ENCODE results near the gene EBLN2.

EBLN2 gene

DNA sequence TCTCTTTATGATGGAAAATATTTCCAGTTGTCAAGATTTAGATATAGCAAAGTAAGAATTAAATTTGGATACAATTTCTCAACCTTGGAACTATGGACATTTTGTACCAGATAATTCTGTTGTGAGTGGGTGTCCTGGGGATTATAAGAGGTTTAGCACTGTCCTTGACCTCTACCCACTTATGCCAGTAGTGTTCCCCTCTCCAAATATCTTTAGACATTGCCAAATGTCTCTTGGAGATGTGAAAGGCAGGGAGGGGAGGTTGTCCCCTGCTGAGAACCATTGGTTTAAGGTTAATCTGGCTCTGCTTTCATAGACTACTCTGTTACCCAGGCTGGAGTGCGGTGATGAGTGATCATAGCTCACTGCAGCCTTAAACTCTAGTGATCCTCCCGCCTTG, at the start of gene EBLN2:
TSS of gene EBLN2 (plus strand) at position 244 of the 400 bp plus-strand sequence. CDS start 423 bp downstream, outside the sequence.
- DNase-seq (ENCODE audit: low read depth in 2 of 2) = no peak

DNA sequence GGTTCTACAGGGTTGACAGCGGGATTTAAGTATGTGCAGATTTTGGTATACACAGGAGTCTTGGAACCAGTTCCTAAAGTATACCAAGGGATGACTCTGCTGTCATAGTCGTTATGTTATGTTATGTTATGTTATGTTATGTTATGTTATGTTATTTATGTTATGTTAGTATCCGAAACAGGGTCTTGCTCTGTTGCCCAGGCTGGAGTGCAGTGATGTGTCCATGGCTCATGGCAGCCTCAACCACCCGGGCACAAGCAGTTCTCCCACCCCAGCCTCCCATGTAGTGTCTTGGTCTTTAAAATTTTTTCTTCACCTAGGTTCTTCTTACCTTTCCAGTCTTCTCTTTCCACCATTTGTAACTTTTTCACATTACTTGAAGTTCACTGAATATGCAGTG, 43.2 kb upstream of the EBLN2 start:
- no peak for DNase-seq (ENCODE audit: low read depth in 2 of 2)

DNA sequence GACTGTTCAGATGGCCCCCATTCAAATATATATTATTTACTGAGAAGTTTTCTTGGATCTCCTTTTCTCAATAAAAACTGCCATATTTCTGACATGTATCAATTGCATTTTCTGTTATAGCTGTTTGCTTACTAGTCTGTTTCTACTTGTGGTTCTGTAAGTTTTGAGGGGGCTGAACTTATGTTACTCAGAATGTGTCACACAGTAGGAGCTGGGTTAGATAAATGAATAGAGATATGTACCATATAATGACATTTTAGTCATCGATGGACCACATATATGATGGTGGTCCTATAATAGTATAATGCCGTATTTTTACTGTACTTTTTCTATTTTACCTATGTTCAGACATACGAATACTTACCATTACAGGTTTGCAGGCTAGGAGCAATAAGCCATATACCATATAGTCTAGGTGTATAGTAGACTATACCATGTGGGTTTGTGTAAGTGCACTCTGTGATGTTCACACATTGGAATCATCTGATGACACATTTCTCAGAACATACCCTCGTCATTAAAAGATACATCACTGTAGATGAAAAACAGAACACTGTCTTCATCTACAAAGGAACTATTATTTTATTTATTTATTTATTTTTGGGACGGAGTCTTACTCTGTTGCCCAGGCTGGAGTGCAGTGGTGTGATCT, 42.5 kb upstream of the EBLN2 start:
- DNase-seq (ENCODE audit: low read depth in 2 of 2) = no peak

DNA sequence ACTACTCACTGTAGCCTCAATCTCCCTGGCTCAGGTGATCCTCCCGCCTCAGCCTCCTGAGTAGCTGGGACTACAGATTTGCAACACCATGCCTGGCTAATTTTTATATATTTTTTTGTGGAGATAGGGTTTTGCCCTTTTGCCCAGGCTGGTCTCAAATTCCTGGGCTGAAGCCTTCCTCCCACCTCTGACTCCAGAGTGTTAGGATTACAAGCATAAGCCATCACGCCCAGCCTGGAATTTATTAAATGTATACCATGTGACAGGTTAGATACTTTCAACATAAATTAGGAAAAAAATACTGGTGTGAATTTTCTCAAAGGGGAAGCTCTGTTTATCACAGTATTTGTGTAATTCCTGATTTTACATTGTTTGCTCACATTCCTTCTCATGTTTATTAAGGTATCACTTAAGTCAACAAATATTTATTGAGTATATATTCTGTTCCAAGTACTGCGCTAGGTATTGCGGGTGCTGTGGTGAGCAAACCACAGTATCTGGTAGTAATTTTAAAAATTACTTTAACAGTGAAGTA, 40.1 kb upstream of the EBLN2 start:
- DNase-seq (ENCODE audit: low read depth in 2 of 2) = no peak

DNA sequence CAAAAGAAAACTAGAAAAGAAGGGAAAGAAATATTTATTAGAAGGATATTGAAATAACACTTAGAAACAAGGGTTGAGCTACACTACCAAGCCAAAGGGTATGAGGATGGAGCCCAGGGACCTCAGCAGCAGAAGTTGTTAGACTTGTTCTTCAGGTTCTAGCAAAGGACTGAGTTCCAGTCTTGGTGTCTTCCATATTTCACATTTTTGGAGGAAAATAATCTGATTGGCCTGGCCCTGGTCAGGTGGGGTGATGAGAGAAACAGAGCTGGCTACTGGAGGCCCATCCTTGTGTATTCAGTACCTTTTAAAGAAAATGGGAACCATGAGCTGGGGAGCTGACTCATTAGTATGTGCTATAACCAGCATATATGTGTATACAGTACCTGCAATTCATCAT, 36.6 kb upstream of the EBLN2 start:
- DNase-seq (ENCODE audit: low read depth in 2 of 2) = no peak

DNA sequence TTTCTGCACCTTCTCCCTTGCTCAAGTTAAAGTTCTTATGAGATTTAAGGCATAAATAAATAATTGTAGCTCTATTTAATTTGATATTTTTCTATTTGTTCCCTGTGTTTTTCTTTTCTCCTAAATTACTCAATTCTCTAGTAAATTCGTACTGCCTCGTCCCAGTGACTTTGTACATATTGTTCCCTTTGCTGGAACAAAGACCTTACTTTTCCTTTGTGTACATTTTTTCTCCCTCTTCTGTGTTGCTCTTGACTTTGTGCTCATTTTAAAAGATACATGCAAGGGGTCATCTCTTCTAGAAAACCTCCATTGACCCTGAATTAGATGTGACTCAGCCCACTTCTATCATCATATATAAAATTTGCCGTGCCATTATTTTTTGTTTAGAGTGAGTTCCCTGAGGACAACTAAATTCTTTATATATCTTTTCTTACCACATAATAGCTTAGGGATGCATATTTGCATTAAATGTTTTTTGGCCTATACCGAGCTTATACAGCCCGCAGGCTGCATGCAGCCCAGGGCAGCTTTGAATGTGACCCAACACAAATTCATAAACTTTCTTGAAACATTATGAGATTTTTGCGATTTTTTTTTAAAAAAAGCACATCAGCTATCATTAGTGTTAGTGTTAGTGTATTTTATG, 35.2 kb upstream of the EBLN2 start:
- DNase-seq (ENCODE audit: low read depth in 2 of 2) = no peak

DNA sequence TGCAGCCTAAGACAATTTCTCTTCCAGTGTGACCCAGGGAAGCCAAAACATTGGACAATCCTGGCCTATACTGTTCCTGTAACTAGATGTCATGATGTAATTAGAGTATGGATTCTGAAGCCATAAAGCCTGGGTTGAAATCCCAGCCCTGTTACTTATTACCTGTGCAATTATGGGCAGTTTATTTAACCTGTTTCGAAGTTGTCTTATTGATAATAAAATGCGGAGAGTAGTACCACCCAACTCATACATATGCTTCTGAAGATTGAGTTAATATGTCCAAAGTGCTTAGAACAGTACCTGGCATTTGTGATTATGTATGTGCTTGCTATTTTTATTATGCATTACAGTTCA, 34.7 kb upstream of the EBLN2 start:
- no peak for DNase-seq (ENCODE audit: low read depth in 2 of 2)

DNA sequence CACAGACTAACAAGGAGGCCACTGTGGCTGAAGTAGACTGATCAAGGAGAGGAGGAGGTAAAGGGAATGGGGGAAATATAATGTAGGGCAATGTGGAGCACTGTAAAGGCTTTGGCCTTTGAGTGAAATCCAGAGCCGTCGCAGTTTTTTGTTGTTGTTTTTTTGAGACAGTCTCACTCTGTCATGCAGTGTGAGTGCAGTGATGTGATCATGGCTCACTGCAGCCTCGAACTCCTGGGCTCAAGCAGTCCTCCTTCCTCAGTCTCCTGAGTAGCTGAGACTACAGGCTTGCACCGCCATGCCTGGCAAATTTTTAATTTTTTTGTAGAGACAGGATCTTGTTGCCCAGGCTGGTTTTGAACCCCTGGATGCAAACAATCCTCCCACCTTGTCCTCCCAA, 32.7 kb upstream of the EBLN2 start:
- DNase-seq (ENCODE audit: low read depth in 2 of 2) = no peak

DNA sequence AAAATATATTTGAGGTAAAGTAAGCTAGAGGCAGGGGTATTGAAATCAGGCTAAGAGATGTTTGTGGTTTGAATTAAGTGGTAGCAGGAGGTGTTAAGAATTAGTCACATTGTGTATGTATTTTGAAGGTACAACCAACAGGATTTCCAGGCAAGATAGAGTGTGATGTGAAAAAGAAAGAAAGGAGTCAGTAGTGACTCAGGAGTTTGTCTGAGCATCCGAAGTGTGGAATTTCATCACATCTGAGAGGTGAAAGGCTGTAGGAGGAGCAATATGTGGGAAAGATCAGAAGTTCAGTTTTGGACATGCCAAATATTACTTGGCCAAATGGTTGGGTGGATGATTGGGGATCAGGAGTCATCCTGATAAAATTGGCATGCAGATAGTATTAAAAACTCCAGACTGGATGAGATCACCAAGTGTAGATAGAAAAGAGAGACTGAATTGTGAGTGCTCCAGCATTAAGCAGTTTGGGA, 32.1 kb upstream of the EBLN2 start:
- no peak for DNase-seq (ENCODE audit: low read depth in 2 of 2)

DNA sequence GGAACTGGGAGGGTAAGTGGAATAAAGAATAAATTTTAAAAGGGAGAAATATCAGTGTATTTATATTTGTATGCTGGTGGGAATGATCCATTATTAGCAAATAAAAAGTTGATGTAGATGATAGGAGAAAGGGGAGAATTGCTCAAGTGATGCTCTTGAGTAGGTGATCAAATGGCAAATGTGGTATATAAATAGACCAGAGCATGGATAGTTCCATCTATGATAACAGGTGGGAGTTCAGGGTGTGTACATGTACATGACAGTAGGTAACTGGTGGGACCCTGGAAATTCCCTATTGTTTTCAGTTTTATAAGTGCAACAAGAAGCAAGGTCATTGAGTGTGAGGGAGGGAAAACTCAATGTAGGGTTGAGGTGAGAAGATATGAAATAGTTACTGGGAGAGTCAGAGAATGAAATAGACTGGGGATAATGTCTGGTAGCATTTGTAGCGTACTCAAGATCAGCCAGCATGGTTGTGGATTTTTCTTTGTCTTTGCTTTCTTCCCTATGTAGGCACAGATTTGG, 31.3 kb upstream of the EBLN2 start:
- no peak for DNase-seq (ENCODE audit: low read depth in 2 of 2)

DNA sequence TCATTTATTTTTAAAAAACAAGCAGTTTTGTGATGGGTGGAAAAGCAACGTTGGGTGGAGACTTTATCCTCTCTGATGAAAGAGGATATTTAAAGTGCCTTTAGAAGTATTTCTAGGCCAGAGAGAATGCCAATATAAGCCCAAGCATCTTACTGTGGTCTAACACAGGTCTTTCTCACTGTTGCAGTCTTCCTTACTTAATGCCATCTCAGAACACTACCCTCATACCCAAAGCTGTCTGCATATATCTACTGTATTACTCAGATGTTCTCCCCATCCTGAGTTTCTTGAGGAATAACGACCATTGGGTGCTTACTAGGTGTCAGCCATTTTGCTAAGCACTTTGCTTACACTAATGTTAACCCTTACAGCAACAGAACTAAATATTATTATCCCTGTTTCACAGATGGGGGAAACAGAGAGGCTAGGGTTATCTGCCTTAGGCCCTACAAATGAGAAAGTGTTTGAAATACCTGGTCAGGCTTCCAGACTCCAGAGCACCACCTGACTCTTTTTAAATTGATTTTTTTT, 29.8 kb upstream of the EBLN2 start:
- no peak for DNase-seq (ENCODE audit: low read depth in 2 of 2)

DNA sequence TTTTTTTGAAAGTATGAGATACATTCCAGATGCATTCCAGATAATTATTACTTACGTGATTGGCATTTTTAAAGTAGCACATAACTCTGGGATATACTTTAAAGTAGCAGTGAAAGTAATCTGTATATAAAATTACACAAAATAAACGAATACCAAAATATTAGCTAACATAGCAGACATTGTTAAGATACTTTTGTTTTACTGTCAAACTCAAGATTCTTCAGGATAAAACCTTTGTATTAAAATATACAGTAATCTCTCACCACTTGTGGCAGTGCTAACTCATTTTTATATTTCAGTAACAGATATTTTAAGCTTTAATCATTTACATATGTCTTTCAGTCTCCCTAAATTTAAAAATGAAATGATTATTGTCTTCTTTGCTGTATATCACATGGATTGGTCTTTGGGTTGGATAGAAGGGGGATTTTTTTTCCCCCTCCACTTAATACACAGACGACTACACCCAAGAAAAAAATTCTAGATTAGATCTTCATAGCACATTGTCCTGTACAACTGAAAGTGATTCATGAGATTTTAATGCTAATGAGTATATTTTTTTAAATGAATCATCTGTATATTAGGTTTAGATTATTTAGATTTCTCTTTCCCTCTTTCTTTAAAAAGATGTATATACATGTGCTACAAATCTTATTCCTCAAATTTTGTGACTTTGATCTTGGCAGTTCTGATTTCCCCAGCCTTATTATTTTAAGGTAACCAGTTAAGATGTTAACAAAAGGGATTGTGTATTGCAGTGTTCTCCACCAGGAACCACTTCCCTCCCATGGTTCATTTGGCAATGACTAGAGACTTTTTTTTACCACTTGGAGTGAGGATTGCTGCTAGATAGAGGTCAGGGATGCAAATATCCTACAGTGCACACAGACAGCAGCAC, 24.5 kb upstream of the EBLN2 start:
- no peak for DNase-seq (ENCODE audit: low read depth in 2 of 2)

DNA sequence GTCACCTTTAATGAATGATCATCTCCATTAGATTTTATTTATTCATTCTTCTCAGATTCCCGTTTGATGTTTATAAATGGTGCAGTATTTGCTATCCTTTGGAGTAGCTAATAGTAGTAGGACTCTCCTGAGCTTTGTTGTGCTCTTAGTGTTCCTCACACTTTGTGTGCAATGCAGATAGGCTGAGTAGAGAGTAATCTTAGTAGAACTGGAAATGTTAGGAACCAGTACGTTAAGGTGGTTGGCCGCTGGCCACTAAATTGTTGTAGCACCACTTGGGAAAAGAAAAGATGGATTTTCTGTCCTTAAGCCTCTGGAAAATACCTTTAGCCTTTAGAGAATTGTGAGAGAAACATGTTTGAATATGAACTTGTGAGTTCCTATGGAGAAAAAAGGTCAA, 19.9 kb upstream of the EBLN2 start:
- DNase-seq (ENCODE audit: low read depth in 2 of 2) = no peak

DNA sequence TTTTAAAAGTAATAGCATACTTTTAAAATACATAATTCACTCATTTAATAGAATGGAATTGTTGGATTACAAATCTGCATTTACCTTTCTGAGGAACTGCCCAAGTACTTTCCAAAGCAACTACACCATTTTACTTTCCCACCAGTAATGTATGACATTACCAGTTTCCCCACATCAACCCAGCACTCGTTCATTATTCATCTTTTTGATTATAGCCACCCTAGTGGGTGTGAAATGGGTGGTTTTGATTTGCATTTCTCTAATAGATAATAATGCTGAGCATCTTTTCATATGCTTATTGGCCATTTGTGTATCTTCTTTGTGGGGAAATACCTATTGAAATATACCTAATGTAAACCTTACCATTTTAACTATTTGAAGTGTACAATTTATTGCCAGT, 18.0 kb upstream of the EBLN2 start:
- no peak for DNase-seq (ENCODE audit: low read depth in 2 of 2)

DNA sequence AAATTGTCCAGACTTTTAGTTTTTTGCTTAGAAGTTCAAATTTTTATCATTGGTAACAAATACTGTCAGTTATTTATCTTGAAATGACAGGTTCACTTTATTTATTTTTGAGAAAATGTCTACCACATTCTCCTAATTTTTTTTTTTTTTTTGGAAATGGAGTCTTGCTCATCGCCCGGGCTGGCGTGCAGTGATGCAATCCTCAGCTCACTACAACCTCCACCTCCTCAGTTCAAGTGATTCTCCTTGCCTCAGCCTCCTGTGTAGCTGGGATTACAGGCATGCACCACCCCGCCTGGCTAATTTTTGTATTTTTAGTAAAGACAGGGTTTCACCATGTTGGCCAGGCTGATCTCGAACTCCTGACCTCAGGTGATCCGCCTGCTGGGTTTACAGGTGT, 16.1 kb upstream of the EBLN2 start:
- DNase-seq (ENCODE audit: low read depth in 2 of 2) = no peak

DNA sequence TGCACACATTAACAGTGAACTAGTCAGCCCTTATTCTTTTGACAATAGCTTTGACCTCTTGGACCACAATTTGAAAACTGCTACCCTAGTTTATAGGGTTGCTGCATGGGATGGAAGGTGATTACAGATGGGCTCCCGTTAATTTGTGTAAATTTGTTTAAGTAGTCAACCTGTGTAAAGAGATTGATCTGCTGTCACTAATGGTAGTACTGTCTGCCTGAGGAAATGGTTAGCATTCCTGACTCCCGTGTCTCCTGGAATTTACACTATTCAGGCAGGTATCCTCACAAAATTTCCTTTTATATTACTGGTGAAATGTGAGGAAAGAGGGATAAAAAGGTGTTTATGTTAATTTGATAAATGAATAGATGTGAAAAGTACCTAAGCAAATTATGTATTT, 15.3 kb upstream of the EBLN2 start:
- no peak for DNase-seq (ENCODE audit: low read depth in 2 of 2)

DNA sequence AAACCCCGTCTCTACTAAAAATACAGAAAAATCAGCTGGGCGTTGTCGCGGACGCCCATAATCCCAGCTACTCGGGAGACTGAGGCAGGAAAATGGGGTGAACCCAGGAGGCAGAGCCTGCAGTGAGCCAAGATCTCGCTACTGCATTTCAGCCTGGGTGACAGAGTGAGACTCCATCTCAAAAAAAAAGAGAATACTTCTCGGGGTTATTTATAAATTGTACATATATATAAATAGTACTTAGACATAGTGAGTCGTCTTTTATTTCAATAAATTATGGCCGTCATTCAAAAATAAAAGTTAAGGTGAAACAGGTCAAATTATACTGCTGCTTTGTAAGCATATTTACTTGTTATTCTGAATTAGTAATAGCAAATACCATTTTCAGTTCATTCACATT, 12.1 kb upstream of the EBLN2 start:
- DNase-seq (ENCODE audit: low read depth in 2 of 2) = no peak

DNA sequence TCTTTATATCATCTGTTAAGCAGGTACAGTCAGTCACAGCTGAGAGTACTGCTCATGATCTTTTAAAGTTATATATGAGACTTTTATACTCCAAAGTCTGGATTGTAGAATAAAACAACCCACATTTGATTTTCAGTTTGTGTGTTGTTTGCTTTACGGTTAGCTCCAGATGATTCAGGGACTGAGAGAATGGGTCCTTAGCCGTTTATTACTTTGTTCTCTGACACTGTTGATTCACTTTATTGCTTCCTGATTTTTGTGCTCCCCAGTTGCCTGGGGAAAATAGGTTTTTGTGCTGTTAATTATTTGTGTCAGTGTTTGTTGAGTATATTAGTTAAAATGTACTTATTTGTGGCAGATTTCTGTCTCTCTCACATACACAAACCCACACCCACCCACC, 8.6 kb upstream of the EBLN2 start:
- no peak for DNase-seq (ENCODE audit: low read depth in 2 of 2)

DNA sequence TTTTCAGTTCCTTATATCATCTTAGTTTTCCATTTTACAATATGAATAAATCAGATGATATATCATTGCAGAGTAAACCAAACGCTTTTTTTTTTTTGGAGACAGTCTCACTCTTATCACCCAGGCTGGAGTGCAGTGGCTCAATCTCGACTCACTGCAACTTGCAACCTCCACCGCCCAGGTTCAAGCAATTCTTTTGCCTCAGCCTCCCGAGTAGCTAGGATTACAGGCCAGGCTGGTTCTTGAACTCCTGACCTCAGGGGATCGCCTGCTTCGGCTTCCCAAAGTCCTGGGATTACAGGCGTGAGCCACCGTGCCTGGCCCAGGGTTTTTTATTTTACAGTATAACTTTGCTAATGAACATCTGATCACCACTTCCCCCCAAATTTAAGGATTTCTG, 5.9 kb upstream of the EBLN2 start:
- no peak for DNase-seq (ENCODE audit: low read depth in 2 of 2)

DNA sequence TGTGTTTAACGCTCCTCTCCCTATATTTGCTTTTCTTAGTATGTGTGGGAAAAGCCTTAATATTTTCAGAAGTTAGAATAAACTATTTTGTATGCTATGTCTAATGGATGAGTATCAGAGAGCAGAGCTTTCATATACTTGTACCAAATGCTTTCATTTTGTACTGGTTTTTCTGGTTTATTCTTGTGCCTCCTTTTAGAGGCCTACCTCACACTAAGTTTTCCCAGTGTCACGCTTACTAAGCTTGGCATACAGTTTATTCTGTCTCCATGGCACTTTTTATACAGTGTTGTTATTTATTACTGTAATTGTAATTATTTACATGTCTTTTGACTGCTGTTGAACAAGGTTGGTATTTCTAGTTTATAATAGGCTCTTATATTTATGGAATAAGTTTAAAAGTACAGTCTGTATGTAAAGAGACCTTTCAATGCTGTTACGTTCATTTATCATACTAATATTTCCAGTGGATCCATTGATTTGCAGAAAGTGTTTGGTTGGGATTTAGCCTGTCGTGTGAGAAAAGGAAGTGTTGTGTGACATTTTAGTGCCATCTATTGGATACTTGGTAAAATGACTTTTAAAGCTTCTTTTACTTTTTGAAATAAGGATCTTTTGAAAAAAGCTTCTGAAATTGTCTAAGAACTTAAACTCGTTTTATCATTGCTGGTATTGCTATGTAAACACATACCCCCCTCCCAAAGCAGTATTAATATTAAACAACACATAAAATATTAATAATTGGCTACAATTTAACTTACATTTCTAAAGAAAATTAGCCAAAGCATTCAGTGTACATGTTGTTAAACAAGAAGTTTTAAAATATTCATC, 5.2 kb upstream of the EBLN2 start:
- no peak for DNase-seq (ENCODE audit: low read depth in 2 of 2)

DNA sequence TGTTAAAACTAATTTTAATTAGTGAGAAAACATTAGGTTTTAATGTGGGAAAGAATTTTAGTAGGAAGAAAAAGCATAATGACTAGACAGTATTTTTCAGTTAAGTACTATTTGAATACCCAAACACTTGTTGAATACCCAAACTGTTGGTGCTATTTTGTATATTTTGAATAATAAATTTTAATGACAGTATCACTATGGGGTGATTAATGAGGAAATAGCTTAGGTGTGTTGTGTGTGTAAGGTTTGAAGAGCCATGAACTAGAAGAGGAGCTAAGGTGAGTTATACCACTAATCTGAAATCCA, 4.7 kb upstream of the EBLN2 start:
- no peak for DNase-seq (ENCODE audit: low read depth in 2 of 2)
